ENCODE data around the gene ACVRL1. TPM values are rescaled to one million over a fixed set of nuclear protein-coding genes. Genes with fewer than 3 reads are reported as not detected.

Gene ACVRL1
- total RNA-seq, 4 donors from 2014 or later, result 46.4 to 169 (median 56.8) TPM

DNA sequence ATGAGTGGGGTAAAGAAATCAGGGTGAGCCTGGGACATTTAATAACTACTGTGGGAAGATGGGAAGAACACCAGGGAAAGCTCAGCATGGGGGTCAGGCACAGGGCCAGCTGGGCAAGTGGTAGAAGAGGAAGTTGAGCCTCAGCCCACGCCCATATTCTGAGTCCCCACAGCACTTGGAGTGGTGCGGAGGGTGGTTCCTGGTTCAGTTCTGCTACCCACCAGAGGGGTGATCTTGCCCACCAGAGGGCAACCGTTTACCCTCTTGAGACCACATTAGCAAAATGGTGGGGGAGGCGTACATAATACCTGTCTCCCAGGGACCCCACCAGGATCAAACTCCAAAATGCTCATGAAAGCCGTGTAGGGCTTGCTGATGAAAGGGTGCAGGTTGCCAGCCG, 36.2 kb upstream of the ACVRL1 start:
- TF ChIP-seq, protein P1, sequence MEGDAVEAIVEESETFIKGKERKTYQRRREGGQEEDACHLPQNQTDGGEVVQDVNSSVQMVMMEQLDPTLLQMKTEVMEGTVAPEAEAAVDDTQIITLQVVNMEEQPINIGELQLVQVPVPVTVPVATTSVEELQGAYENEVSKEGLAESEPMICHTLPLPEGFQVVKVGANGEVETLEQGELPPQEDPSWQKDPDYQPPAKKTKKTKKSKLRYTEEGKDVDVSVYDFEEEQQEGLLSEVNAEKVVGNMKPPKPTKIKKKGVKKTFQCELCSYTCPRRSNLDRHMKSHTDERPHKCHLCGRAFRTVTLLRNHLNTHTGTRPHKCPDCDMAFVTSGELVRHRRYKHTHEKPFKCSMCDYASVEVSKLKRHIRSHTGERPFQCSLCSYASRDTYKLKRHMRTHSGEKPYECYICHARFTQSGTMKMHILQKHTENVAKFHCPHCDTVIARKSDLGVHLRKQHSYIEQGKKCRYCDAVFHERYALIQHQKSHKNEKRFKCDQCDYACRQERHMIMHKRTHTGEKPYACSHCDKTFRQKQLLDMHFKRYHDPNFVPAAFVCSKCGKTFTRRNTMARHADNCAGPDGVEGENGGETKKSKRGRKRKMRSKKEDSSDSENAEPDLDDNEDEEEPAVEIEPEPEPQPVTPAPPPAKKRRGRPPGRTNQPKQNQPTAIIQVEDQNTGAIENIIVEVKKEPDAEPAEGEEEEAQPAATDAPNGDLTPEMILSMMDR (IDR thresholded peaks at IDR 0.05), result no peak
- TF ChIP-seq POLR2A (IDR thresholded peaks at IDR 0.05), result no peak
- no peaks in the 10 kb centered on the region for H3K9me3 ChIP-seq
- H3K36me3 ChIP-seq, result no peaks in the 10 kb centered on the region
- peaks cover 0 to 8% (median 4%) of the 10 kb centered on the region in 4 donors for H3K4me1 ChIP-seq
- peaks cover 0 to 9% of the 10 kb centered on the region in 2 donors for H3K27me3 ChIP-seq
- no peak overlapping the region for H3K27ac ChIP-seq
- no peak for DNase-seq
- no peak overlapping the region for H3K4me3 ChIP-seq

DNA sequence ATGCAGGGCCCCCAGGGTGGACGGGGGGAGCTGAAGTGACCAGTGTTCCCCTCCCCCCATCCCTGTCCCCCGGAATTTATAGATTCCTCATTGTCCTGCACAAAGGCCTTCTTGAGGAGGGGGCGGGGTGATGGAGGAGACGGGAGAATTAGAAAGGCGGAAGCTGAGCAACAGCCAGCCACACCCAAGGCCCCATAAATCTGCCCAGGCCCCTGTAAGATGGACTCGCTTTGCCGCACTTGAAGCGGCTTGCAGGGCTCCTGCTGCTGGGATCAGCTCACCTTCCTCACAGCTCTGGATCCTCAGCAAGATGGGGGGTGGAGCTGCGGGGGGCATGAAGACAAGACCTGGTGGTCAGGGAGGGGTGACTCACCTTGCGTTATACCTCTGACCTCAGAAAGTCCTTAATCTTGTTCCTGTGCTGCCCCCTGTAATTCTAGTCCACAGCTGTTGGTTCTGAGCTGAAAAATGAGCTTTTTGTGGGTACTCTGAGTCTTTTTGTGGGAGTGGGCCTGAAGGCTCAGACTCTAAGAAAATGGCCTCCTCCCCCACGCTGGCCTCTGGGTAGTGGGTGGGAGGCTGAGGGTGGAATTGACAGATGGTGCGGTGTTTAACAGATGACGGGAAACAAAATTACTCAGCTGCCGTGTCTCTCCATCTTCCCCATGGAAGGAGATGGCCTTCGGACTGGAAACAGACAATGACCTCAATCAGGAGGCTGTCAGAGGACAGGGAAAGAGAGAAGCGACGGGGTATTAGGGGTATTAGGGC, 35.2 kb upstream of the ACVRL1 start:
- H3K27me3 ChIP-seq, result peaks cover 0 to 9% of the 10 kb centered on the region in 2 donors
- H3K4me3 ChIP-seq, result no peak overlapping the region
- H3K9me3 ChIP-seq, result no peaks in the 10 kb centered on the region
- peaks cover 0 to 8% (median 4%) of the 10 kb centered on the region in 4 donors for H3K4me1 ChIP-seq
- no peak for DNase-seq
- TF ChIP-seq, protein P1 (IDR thresholded peaks at IDR 0.05), result no peak
- no peak for TF ChIP-seq POLR2A (IDR thresholded peaks at IDR 0.05)
- no peak overlapping the region for H3K27ac ChIP-seq
- no peaks in the 10 kb centered on the region for H3K36me3 ChIP-seq

DNA sequence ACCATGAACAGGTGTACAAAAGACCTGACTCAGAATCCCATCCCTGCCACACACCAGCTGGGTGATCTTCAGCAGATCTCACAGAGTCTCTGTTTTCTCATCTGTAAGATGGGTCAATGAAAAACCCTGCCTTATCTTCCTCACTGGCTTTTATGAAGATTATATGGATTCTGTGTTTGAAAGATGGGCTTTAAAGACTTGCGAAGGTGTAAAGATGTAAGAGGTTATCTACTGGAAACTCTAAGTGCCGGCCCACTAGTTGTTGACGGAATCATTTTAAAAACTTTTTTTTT, 34.7 kb upstream of the ACVRL1 start:
- no peak overlapping the region for H3K27ac ChIP-seq
- no peak overlapping the region for H3K4me3 ChIP-seq
- H3K4me1 ChIP-seq, result peaks cover 0 to 8% (median 4%) of the 10 kb centered on the region in 4 donors
- no peaks in the 10 kb centered on the region for H3K9me3 ChIP-seq
- H3K36me3 ChIP-seq, result no peaks in the 10 kb centered on the region
- no peak for DNase-seq
- TF ChIP-seq, protein P1 (IDR thresholded peaks at IDR 0.05), result no peak
- no peak for TF ChIP-seq POLR2A (IDR thresholded peaks at IDR 0.05)
- H3K27me3 ChIP-seq, result peaks cover 0 to 9% of the 10 kb centered on the region in 2 donors

DNA sequence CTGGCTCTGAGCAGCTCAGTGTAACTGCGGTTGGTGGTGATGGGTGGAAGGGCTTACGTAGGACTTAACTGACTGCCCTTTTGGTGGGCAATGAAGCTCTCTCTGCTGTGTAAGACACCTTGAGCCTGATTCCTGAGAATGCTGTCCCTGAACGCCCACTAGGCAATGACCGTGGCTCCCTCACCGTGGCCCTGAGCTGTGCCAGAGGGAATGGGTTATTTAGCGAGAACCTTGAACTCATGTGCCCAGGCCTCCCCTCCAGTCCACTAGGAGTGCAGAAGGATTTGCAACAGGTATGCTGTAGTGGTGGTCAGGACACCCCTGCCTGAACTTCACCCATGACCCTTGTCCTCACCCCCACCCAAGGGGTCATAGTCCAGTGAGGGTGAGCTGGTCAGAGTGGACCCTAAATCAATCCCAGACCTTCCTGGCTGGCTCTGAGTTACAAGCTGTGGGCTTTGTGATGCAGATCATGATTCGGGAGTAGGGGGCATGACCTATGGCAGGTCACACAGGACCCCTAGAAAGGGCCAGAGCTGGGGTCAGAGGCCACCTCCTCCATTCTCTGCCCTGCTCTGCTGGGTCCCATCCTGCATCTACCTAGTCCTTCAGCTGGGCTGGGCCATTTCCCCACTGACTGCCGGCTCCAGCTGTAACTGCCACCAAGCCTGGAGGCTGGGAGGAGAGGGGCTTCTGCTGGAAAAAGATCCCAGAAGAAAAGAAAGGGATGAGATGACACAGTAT, 33.9 kb upstream of the ACVRL1 start:
- H3K9me3 ChIP-seq, result no peaks in the 10 kb centered on the region
- TF ChIP-seq, protein P1 (IDR thresholded peaks at IDR 0.05), result no peak
- no peak overlapping the region for H3K4me3 ChIP-seq
- H3K36me3 ChIP-seq, result no peaks in the 10 kb centered on the region
- no peak overlapping the region for H3K27ac ChIP-seq
- peaks cover 0 to 8% (median 4%) of the 10 kb centered on the region in 4 donors for H3K4me1 ChIP-seq
- DNase-seq, result no peak
- peaks cover 0 to 9% of the 10 kb centered on the region in 2 donors for H3K27me3 ChIP-seq

DNA sequence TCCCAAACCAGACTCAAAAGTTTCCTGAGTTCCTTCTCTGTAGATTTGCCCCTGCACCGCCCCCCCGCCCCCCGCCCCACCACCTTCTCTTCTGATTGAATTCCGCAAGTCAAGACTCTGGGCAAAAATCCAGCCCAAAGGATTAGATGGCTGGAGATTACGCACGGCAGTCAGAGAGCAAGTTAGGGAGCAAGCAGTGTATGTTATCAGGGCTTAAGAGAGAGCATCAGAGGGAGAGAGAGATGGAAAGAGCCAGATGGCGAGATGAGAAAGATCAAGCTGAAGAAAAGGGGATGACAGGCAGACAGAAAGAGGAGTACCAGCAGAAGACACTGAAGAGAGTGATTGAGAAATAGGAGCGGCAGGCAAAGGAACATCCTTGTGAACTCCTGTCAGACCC, 33.3 kb upstream of the ACVRL1 start:
- H3K27me3 ChIP-seq, result peaks cover 0 to 7% of the 10 kb centered on the region in 2 donors
- no peaks in the 10 kb centered on the region for H3K9me3 ChIP-seq
- H3K4me3 ChIP-seq, result no peak overlapping the region
- peaks cover 0 to 4% (median 2%) of the 10 kb centered on the region in 4 donors for H3K4me1 ChIP-seq
- H3K36me3 ChIP-seq, result no peaks in the 10 kb centered on the region
- TF ChIP-seq POLR2A (IDR thresholded peaks at IDR 0.05), result no peak
- TF ChIP-seq, protein P1 (IDR thresholded peaks at IDR 0.05), result no peak
- no peak for DNase-seq
- no peak overlapping the region for H3K27ac ChIP-seq
